HG03064 (cell line): ENCODE results near the gene PTCD2.
"Not testable (repeated sequence)": the region's sequence is repeated elsewhere in the genome, so short reads cannot be mapped to it uniquely, and the experiment has no call there.

Source experiments
- ATAC-seq: cut with Tn5 transposase; IDR thresholded peaks from one replicate; pipeline ENCODE4 v1.9.1; 2021; ENCODE audit warnings: low read depth; ENCODE audit not compliant: unreplicated experiment

The PTCD2 gene

DNA sequence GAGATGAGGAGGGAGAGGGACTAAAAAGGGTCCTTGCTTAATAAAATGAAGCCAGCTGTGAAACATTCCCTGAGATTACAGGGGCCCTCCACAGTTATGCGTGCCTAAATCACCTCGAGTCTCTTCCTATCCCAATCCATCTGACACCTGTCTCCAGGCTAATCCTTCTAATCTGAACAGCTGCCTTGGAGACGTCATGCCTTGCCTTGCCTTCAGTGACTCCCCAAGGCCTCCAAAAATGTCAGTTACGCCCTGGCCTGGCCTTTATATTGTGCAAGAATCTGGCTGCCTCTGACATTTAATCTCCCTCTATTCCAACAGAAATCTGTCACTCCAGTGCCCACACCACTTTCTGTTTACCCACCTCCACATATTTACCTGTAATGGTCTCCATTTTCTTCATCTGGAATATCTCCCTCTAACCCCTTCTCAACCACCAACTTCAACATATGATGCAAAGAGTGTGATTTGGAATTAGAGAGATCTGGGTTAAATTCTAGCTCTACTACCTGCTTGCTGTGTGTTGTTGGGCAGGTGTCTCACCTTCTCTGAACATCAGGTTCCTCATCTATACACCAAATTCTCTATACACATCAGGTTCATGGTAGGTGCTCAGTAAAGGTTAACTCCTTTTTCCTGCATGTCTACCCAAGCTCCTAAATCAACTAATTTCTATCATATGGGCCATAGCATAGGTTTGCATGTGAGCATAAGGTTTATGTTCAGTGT, 57.9 kb downstream of the PTCD2 start:
- ATAC-seq: no peak

DNA sequence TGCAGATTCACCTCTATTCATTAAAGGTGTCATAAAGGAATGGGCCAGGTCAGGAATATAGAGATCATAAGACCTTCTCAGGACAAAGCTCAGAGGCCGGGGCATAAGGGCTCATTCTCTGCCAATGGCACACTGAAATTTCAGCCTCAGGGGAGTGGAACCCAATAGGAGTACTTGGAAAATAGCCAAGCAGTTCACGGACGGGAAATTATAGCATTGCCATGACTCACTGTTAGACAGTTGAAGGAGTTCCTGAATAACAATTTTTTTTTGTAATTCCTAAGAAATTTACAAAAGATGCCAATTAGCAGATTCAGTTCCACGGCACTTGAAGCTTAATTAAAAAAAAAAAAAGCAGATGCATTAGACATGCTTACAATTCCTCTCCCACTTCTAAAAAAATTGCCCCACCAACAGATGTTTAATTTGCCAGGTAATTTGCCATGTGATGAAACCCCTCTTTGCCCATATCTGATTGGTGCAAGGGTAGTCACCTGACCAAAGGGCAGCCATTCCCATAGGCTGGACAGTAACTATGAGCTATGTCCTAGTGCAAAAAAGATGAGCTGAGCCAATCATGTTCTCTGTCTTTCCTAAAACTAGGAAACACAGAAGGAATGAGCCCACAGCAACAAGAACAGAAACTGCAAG, 58.6 kb downstream of the PTCD2 start:
- ATAC-seq: no peak

DNA sequence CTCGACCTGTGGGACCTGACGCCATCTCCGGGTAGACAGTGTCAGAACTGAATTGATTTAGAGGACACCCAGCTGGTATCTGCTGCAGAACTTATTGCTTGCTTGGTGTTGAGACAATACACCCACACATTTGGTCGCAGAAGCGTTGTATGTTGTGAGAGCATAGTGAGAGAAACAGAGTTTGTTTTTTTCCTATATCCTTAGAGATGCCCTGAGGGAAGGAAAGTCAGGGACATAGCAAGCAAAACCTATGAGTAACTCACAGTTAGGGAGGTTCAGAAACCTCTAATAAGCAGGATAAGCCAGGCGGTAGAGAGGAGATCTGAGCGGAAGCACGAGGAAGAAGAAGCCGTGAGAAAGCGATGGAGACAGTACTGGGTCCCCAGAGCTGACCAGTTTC, 59.8 kb downstream of the PTCD2 start:
- ATAC-seq: no peak

DNA sequence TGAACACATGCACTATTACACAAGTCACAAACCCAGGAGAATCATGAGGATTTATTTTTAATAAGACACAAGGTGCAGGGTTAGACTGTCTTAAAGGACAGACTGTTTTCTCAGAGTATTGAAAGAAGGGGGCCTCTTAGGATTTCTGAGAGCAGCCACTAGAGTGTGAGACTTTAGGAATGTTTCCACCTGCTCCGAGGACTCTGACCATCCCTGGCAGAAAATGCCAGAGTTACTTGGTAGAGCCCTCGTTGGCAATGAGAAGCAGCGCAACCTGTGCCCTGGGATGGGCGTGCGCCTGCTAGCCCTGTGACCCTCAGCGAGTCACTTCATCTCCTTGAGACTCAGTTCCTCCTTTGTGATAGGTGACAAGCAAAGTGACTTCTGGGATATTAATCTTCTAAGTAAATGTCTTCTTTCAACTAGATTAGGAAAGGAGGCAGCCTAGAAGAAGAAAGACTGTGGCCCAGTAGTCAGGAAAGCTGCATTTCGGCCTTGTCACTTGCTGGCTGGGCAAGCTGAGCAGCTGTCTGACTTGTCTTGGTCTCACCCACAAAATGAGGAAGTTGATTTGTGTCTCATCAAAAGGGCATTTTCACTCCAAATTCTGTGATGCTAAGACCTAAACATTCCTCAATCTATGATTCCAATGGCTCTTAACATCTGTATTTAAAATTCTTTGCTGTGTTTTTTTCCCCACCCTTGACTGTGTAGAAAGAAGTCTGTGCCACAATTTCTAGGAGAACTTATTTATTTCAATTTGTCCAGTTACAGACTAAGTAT, 60.5 kb downstream of the PTCD2 start:
- no peak for ATAC-seq

- no peak for ATAC-seq
Observed at GRCh38 chr5:72383280-72383679, 63.1 kb downstream of the PTCD2 start.

DNA sequence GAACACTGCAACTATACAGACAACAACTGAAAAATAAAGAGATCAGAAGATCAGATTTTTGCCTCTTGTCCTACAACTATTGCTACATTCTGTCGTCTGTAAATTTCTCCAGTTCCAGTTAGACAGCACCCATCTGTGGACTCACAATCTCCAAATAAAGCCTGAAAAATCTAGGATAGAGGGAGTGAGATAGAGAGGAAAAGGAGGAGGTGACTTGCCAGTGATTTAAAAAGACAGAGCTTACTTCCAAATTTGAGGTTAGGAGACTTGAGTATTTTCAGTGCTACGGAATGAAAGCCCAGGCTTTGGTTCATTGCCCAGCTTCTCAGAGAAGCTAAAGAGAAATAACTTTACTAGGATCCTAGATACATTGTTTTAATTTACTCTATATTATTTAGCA, 63.6 kb downstream of the PTCD2 start:
- ATAC-seq: no peak

DNA sequence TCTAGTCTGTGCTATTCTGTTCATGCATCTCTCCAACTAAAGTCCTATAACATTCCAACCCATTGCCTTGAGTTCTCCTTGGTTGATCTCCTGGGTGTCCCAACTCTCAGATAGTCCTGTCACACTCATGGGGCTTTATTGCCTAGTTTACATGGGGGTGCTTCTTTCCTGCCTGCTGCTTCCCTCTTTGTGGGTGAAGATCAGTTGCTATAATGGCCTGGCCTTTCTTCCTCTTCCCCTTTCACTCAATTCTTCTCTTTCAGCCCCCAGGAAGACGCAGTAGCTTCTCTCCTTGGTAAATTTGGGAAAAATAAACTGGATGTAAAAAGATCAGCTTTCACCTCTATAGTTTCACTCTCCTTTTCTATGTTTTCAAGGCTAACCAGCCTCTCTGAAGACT, 66.5 kb downstream of the PTCD2 start:
- no peak for ATAC-seq

DNA sequence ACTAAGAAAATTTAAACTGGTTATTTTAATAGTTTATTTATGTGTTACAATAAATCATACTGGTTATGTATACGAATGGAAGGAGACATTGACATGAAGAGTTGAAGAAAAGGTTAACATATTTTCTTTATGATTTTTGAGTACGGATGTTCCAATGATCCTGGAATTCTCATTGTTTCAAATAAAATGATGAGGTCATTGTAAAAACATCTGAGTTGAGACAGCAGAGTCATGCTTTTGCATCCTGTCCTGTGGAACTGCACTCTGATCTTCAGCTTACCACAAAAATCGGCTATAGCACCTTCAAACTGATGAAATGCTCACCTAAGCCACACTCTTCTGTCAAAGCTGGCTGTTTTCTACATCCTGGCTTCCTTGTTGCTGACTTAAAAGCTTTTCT, 67.8 kb downstream of the PTCD2 start:
- ATAC-seq: no peak

- no peak for ATAC-seq
Observed at GRCh38 chr5:72388646-72389045, 68.5 kb downstream of the PTCD2 start.

- ATAC-seq: no peak
Observed at GRCh38 chr5:72390836-72391235, 70.7 kb downstream of the PTCD2 start.

- no peak for ATAC-seq
Observed at GRCh38 chr5:72392326-72392733, 72.2 kb downstream of the PTCD2 start.

DNA sequence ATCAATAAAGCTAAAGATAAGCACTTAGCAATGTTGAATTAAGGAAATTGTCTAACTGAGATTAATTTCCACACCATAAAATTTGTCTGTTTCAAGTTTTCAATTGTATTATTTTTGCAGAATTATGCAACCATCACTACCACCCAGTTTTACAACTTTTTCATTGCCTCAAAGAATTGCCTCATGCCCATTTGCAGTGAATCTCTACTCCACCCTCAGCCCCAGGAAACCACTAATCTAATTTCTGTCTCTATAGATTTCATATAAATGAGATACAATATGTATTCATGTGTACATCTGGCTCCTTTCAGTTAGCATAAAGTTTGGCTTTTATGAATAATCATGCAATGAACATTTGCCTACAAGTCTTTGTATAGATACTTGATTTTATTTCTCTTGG, 72.9 kb downstream of the PTCD2 start:
- ATAC-seq: no peak

- no peak for ATAC-seq
Observed at GRCh38 chr5:72394688-72395087, 74.5 kb downstream of the PTCD2 start.

DNA sequence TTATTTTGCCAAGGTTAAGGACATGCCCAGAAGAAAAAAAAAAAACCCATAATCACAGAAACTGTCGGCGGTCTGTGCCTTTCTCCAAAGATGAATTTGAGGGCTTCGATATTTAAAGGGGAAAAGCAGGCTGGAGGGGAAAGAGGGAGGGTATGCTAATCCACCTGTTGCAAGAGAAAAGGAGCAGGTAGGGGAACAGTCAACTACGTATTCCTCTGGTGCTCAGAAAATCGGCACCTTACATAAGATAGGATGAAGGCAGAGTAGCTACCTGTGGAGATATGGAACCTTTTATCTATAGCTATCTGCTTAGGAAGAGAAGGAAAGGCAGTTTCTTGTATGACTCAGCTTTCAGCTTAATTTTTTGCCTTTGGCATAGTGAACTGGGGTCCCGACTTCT, 77.7 kb downstream of the PTCD2 start:
- no peak for ATAC-seq

DNA sequence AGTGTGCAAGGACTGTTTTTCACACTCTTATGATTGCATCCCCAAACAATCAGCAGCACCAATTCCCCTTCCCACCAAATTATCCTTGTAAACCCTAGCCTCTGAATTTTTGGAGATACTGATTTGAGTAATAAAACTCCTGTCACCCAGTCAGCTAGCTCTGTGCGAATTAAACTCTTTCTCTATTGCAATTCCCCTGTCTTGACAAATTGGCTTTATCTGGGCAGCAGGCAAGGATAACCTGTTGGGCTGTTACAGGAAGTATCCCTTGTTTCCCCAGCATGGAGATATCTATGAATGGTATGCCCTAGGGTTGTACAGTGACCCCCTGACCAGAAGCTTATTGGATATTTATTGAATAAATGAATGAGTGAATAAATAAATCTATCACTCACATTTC, 80.8 kb downstream of the PTCD2 start:
- ATAC-seq: no peak

- ATAC-seq: no peak
Observed at GRCh38 chr5:72402381-72402890, 82.3 kb downstream of the PTCD2 start.

DNA sequence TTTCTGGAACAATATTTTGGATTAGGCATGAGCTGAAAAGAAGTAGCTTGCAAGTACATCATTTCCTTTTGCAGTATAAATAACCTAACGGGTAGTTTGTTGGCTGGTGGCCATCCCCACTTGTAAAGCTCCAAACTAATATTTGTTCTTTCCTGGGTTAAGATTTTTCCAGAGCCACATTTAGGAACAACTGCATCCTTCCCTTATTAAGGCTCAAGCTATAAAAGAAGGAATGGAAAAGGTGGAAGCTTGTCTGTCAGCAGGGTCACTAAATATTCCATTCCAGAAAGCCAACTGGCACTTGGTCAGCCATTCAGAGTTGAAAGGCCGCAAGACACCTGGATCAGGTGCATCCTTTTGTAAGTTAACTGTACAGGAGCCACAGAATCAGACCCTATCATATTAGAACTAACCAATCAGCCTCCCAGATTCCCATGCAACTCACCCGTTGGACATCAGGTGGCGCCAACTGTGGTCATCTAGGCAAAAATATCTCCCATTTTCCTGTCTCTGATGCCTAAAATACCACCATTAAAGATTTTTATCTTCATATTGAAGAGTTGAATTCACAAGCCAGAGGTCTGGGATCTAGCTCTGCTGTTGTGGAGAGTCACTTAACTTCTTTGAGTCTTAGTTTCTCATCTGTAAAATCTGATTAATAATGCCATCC, 82.9 kb downstream of the PTCD2 start:
- no peak for ATAC-seq

DNA sequence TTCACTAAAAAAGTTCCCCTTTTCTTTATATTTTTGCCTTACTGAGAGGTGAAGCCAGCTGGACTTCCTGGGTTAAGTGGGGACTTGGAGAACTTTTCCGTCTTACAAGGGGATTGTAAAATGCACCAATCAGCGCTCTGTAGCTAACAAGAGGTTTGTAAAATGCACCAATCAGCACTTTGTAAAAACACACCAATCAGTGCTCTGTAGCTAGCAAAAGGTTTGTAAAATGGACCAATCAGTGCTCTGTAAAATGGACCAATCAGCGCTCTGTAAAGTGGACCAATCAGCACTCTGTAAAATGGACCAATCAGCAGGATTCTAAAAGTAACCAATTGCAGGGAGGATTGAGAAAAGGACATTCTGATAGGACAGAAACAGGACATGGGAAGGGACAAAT, 84.6 kb downstream of the PTCD2 start:
- ATAC-seq: not testable (repeated sequence)

- no peak for ATAC-seq
Observed at GRCh38 chr5:72407078-72407477, 86.9 kb downstream of the PTCD2 start.

GRCh38 chr5:72407541-72407940, 87.4 kb downstream of the PTCD2 start:
- no peak for ATAC-seq

GRCh38 chr5:72408127-72408526, 88.0 kb downstream of the PTCD2 start:
- ATAC-seq: no peak
